Measurements from ENCODE around the gene TAL2.

Gene TAL2

DNA sequence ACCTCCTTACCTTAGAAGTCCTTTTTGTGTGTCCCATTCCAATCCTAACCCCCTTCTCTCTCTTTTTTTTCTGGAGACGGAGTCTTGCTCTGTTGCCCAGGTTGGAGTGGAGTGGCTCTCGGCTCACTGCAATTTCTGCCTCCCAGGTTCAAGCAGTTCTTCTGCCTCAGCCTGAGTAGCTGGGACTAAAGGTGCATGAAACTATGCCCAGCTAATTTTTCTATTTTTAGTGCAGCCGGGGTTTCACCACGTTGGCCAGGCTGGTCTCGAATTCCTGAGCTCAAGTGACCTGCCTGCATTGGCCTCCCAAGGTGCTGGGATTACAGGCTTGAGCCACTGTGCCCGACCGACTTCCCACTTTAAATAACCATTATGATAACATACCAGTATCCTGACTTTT is 49.6 kb downstream of the TAL2 start:
- DNase-seq = no peak

- no peak for DNase-seq
Observed at GRCh38 chr9:105712297-105712696, 50.0 kb downstream of the TAL2 start.
